ENCODE results near the gene SPRR2D.
A peak's percentile ranks its signal among the peaks of the same experiment; 100 is the strongest.
"Not testable (repeated sequence)": the region's sequence is repeated elsewhere in the genome, so short reads cannot be mapped to it uniquely, and the experiment has no call there.

SPRR2D gene

DNA sequence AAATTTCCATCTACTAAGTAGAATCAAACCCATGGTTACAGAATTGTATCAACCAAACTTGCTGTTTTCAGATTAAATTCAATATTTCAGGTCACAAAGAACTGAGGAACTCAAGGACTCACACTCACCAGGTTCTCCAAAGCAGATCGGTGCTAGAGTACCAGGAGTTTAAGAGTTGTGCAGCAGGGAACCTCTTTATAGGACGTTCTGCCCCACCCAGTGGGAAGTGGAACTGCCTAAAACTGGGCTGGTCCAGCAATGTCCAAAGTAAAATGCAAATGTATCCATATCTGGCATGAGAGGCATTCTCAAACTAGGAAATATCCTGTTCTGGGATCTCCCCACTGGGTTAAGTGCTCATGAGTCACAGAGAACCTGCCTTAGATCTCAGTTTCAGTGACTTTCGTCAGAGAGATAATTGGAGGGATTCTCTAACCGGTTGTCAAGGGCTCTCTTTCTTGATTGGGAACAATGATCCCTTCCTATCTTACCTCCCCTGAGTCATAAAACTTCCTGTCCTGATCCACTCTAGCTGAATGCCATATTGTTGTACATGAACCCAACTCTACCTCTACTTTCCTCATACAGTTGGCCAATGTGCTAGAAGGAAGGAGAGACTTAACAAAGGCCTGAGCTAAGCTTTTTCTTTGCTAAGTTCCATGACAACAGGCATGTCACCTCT lies at the start of gene SPRR2D:
TSS of gene SPRR2D (minus strand) at position 171 of the 682 bp plus-strand sequence. CDS start 774 bp downstream, outside the sequence.
- DNase-seq (ENCODE audit: low read depth): no peak

DNA sequence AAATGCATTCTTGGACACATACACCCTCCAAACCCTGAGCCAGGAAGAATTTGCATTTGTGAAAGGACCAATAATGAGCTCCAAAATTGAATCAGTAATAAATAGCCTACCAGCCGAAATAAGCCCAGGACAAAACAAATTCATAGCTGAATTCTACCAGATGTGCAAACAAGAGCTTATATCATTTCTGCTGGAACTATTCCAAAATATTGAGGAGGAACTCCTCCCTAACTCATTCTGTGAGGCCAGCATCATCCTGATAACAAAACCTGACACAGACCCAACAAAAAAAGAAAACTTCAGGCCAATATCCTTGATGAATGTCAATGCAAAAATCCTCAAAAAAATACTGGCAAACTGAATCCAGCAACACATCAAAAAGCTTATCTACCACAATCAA lies 46.7 kb upstream of the SPRR2D start:
- no peak for DNase-seq (ENCODE audit: low read depth)

DNA sequence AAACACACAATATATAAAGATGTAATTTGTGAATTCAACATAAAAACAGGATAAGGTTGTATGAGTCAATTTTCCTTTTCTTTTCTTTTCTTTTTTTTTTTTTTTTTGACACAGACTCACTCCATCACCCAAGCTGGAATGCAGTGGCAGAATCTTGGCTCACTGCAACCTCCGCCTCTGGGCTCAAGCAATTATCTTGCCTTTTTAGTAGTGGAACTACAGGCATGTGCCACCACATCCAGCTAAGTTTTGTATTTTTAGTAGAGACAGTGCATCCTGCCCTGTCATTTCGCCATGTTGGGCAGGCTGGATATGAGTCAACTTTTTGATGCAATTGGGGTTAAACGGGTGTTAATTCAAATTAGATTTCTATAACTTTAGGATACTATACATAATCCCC lies 40.8 kb upstream of the SPRR2D start:
- DNase-seq (ENCODE audit: low read depth): no peak

DNA sequence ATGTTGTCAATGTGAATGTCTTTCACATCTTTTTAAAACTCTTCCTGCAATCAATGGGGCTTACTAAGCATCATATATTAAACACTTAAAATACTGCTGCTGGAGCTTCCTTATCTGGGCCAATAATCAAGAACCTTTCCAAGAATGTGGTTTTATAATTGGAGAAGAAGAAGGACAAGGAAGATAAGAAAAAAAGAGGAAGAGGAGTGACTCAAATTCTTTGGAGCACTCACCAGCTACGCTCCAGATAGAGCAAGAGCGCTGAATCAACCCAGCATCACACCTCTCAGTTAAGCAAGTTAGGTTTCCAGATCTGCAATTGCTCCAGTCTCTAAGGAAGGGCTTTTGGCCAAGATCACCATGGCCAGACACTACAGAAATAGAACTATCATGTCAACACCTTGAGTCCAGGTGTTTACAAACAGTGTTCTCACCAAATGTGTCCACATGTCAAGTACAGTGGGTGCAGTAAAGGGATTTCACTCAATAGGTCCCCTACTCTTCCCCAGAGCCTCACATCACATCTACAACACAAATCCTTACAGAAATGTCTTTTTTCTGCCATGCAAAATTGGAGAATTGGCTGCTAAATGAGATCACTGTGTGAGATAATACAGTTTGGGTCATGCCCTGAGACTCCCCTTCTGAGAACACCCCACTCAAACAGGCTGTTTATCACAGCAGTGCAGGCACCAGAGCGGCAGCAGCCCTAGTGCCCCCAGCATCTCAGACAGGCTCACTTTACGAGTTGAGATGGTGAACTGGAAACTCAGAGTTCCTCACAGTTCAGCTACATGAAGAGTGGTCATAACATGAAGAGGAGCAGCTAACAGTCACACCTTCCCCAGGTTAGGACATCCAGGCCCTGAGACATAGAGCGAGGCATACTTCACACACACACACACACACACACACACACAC lies 32.1 kb upstream of the SPRR2D start:
- DNase-seq (ENCODE audit: low read depth): no peak

DNA sequence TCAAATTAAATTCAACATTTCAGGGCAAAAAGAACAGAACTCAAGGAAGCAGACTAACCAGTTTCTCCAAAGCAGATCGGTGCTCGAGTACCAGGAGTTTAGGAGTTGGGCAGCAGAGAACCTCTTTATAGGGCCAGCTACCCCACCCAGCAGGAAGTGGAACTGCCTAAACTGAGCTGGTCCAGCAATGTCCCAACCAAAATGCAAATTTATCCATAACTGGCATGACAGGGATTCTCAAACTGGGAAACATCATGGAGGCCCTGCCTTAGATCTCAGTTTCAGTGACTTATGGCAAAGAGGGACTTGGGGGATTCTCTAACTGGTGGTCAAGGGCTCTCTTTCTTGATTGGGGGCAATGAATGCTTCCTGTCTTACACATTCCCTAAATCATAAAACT lies 30.6 kb upstream of the SPRR2D start, which contains the start of gene SPRR2B:
TSS of gene SPRR2B (minus strand) at position 101 of the 400 bp plus-strand sequence. CDS start 772 bp downstream, outside the sequence.
- no peak for DNase-seq (ENCODE audit: low read depth)

DNA sequence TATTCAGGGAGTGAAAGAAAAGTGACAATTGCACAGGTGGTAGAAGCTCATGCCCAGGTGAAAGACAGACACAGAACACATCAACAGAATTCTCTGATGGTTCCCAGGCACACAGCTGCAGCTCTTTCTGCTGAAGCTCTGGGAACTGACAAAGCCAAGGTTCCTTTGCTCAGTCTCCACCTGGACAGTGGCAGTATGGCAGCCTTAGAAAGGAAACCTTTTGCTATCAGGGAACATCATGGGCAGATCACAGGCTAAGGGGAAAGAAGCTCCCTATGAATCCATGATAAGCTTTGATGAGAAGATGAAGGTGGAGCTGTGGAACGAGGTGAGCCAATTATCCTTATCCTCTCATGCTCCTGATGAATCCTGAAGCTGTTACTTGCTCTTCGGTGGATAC lies 29.3 kb upstream of the SPRR2D start:
- DNase-seq (ENCODE audit: low read depth): no peak

DNA sequence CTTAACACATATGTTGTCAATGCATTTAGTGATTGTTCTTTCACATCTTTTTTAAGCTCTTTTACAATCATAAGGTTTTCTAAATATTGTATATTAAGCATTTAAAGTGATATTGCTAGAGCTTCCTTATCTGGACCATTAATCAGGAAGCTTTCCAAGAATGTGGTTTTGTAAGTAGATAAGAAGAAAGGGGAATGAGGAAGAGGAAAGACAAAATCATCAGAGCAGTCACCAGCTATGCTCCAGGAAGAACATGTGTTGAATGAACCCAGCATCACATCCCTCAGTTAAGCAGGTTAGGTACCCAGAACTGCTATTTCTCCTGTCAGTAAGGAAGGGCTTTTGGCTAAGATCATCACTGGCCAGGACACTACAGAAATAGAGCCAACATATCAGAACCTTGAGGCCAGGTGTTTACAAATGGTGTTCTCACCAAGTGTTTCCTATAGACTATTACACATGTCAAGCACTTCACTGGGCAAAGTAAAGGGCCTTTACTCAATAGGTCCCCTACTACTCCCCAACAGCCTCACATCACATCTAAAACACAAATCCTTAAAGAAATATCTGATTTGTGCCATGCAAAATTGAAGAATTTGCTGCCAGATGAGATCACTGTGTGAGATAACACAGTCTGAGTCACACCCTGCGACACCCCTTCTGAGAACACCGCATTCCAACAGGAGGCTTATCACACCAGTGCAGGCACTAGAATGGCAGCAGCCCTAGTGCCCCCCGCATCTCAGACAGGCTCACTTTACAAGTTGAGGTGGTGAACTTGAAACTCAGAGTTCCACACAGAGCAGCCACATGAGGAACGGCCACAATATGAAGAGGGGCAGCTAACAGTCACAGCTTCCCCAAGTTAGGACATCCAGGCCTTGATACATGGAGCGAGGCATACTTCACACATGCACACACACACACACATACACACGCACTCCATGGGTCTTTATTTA lies 18.2 kb upstream of the SPRR2D start:
- no peak for DNase-seq (ENCODE audit: low read depth)

DNA sequence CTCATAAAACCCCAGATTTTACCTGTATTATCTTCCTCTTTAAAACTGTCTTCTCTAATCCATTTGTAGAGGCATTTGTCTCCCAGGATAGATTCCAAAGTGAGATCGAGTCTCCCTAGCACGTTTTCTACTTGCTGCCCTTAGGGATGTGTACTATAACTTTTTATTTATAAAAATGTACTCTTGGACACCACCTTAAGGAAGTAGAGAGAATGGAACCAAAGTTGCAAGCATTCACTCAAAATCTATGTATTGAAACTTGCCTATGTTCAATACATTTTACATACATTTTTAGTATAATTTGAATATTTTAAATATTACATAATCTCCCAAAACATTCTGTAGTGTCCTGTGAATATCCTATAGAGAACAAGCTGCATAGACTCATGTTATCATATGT lies 17.2 kb upstream of the SPRR2D start:
- DNase-seq (ENCODE audit: low read depth): no peak

DNA sequence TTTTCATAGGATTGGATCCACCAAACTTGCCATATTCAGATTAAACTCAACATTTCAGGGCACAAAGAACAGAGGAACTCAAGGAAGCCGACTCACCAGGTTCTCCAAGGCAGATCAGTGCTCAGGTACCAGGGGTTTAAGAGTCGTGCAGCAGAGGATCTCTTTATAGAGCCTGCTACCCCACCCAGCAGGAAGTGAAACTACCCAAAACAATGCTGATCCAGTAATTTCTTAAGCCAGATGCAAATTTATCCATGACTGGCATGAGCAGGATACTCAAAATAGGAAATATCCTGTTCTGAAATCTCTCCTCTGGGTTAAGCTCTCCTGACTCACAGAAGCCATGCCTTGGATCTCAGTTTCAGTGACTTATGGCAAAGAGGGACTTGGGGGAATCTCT lies 16.5 kb upstream of the SPRR2D start, which contains the start of gene SPRR2A:
TSS of gene SPRR2A (minus strand) at position 138 of the 400 bp plus-strand sequence. CDS start 777 bp downstream, outside the sequence.
- DNase-seq (ENCODE audit: low read depth): no peak

DNA sequence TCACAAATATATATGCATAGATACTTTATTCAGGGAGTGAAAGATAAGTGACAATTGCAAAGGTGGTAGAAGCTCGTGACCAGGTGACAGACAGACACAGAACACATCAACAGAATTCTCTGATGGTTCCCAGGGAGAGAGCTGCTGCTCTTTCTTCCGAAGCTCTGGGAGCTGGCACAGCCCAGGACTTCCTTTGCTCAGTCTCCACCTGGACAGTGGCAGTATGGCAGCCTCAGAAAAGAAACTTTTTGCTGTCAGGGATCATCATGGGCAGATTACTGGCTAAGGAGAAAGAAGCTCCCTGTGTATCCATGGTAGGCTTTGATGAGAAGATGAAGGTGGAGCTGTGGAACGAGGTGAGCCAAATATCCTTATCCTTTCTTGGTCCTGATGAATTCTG lies 15.2 kb upstream of the SPRR2D start:
- not testable (repeated sequence) for DNase-seq (ENCODE audit: low read depth)

DNA sequence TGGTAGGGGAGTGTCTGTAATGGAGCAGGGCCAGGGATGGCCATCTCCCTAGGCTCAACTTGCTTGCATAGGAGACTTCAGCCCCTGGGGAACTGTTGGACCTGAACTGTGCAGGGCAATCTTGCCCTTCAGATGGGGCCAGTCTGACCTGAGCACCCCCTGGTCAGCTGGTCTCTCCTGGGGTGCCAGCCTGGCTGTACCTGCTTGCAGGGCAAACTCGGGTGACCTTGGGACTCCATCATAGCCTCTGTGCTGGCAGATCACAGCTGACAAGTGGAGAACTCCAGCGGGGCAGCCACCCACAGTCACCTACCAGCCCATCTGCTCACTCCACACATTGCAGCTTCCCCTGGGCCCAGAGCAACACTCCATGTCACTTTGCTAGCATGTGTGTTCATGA lies 8.3 kb upstream of the SPRR2D start:
- no peak for DNase-seq (ENCODE audit: low read depth)

DNA sequence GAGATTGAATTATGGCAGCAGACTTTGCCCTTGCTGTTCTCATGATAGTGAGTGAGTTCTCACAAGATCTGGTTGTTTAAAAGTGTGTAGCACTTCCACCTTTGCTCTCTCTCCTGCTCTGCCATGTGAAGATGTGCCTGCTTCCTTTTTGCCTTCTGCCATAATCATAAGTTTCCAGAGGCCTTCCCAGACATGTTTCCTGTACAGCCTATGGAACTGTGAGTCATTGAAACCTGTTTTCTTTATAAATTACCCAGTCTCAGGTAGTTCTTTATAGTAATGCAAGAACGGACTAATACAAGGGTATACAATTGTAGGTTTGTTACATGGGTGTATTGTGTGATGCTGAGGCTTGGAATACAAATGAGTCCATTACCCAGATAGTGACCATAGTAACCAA lies 5.7 kb downstream of the SPRR2D start:
- DNase-seq (ENCODE audit: low read depth): no peak

DNA sequence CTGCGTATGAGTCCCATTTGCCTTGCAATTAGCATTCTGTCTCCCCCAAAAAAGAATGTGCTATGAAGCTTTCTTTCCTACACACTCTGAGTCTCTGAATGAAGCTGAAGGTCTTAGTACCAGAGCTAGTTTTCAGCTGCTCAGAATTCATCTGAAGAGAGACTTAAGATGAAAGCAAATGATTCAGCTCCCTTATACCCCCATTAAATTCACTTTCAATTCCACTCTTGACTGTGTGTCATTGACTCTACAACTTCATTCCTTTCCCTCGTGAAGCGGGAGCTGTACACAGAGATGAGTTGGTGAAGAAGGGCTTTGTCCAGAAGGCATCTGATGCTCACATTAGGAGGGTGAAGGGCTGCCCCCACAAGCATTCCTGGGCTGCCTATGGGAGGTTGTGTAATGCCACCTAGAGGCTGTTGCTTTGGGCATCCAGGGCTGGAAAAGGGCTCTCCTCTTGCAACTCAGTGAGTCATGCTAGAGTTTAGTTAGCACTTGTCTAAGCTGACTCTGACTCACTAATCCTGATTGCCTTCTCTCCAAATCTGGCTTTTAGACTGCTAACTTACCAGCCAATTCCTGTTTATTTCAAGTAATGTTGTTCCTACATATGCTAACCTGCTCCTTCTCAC lies 8.1 kb downstream of the SPRR2D start:
- peak; percentile 62 for DNase-seq (ENCODE audit: low read depth)

DNA sequence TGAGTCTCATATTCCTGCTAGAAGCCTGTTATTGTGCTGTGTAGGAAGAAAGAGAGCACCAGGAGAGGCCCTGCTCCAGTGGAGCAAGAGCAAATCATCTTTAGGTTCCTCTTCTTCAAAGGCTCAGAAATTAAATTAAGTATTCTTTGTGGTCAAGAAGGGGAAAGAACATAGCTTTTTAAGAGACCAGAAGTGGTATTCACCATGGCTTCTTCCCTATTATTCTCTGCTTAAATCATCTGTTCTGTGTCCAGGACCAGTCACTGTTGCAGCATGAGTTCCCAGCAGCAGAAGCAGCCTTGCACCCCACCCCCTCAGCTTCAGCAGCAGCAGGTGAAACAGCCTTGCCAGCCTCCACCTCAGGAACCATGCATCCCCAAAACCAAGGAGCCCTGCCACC lies 8.8 kb downstream of the SPRR2D start:
- no peak for DNase-seq (ENCODE audit: low read depth)

DNA sequence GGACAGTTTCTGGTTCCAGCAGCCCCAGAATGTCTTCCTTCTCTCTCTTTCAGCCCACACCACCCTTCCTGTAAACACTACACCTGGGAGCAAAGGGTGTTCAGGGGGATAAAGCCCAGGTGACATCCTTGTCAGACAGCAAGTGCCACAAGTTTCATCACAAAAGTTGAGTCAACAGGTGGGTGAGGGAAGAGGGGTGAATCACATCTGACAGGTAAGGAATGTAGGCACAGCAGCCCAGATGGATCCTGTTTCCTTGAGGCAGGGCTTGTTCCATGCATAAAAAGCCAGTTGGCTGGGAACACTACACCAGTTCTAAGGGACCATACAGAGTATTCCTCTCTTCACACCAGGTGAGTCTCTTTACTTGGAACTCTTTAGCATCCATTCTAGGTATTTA lies 10.0 kb downstream of the SPRR2D start, which contains the start of gene SPRR1B:
TSS of gene SPRR1B (plus strand) at position 309 of the 400 bp plus-strand sequence. CDS start 1,143 bp downstream, outside the sequence.
- no peak for DNase-seq (ENCODE audit: low read depth)

DNA sequence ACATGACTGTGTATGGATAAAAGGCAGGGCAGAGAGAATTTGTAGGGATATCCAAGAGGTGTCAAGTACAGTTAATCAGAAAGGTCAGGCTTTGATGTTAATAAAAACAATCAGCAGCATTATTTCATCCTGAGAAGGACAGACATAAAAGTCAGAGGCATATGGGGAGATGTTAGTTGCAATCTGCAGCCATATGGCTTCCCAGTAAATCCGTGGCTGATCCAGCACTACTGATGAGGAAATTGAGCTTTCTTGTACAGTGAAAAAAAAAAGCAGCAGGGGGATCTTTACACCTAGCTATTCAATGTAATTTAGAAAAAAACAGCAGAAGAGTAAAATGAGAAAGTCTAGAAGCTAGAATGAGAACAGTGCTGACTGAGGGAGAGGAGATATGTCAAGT lies 12.2 kb downstream of the SPRR2D start:
- DNase-seq (ENCODE audit: low read depth): no peak

DNA sequence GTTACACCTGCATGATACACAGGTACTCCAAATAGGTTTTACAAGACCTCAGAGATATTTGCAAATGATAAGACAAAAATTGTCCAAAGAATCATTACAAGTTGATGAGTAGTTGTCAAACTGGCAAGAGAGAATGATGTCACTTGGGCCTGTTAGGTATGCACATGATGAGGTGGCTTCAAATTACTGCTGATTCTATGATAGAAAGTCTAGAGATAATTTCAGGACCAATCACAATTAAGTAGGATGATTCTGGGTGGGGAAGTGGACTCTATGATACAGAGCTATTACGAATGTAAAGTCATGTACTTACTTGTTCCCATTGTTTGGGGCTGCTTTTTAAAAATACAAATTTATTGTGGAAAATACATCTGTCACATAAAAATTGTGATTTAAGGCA lies 15.1 kb downstream of the SPRR2D start:
- DNase-seq (ENCODE audit: low read depth): no peak

DNA sequence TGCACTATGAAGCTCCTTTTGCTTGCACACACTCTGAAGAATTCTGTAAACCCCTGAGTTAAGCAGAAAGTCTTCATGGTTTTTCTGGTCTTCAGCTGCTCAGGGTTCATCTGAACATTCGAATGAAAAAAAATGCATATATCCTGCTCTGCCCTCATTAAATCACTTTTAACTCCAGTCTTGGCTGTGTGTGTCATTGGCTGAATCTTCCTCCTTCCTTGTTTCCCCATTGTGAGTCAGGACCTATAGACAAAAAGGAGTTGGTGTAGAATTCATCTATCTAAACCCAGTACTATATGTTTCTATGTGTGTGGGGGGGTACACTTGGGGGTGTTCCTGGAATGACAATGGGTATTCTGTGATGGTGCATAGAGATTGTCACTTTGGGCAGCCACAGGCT lies 16.5 kb downstream of the SPRR2D start:
- DNase-seq (ENCODE audit: low read depth): no peak

DNA sequence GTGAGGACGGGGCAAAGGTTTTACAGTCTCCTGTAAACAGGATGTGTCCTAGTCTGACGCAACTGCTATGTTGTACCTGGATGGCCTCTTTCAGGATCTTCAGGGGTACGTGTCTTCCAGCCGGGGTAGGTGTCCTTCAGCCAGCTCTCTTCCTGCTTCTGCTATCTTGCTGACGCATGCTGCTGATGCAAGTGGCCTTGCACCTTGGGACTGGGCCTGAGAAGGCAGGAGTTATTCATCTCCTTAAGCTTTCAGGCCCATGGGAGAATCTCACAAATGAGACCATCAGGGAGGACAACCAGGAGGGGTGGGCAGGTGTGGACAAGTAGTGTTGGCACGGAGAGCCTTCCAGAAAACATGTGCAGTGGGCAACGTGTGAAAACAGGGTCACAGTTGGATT lies 17.8 kb downstream of the SPRR2D start:
- DNase-seq (ENCODE audit: low read depth): no peak

DNA sequence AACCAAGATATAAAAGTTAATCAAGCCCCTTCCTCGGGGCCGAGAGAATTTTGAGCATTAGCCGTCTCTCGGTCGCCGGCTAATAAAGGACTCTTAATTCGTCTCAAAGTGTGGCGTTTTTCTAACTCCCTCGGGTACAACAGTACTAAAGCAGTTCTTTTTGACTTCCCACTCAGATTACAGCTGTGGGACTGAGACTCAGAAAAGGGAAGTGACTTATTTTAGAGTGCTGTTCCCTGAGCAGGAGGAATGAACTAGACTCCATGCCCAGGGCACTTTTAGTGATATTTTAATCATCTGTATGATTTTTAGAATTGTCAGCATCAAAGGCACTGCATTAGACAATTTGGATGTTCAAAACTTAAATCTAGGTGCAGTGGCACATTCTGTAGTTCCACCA lies 18.6 kb downstream of the SPRR2D start:
- DNase-seq (ENCODE audit: low read depth): not testable (repeated sequence)

DNA sequence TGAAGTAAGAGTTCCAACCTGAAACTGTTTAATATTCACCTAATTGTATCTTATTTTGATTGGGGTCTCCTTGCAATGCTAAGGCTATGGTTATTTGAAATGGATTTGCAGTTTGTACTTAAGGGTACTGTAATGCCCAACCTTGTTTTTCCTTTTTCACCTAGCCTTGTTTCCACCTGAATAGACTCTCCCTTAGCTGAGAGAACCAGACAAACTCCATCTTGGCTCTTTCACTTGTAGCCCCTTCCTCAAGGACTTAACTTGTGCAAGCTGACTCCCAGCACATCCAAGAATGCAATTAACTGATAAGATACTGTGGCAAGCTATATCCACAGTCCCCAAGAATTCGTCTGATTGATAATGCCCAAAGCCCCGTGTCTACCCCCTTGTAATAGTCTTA lies 19.1 kb downstream of the SPRR2D start:
- DNase-seq (ENCODE audit: low read depth): not testable (repeated sequence)

Measured in EH (cell line).